SU-DHL-6 (cell line): ENCODE data around the gene PHACTR1.

Experiments used
- H2AFZ ChIP-seq: fragments of 200-600 bp; sonication (generic); 2 replicates; pipeline ENCODE4 v1.6.1; 2014; ENCODE audit warnings: low read depth, mild to moderate bottlenecking, moderate library complexity, mixed read lengths, antibody characterized with exemption, low read length; ENCODE audit not compliant: severe bottlenecking
- H3F3A ChIP-seq: fragments of 200-600 bp; shearing (Covaris generic); 2 replicates; pipeline ENCODE4 v1.6.0; 2016; ENCODE audit warnings: antibody characterized with exemption, mild to moderate bottlenecking; ENCODE audit not compliant: insufficient read depth
- H3K27ac ChIP-seq: fragments of 200-600 bp; sonication (generic); 2 replicates; pipeline ENCODE4 v1.5.1; 2016; ENCODE audit warnings: low read depth, mild to moderate bottlenecking, low read length, moderate library complexity, mixed read lengths
- H3K27me3 ChIP-seq: fragments of 200-600 bp; sonication (generic), shearing (Covaris generic); 2 replicates; pipeline ENCODE4 v1.6.0; 2014; ENCODE audit warnings: mild to moderate bottlenecking, low read length
- H3K36me3 ChIP-seq: fragments of 200-600 bp; sonication (generic); 2 replicates; pipeline ENCODE4 v1.6.1; 2014; ENCODE audit warnings: mild to moderate bottlenecking, low read length, mixed read lengths
- H3K4me2 ChIP-seq: fragments of 300-600, 200-600 bp; shearing (Covaris generic), sonication (generic); 2 replicates; pipeline ENCODE4 v1.6.0; 2014; ENCODE audit warnings: low read length, low read depth, mild to moderate bottlenecking; ENCODE audit not compliant: poor library complexity, severe bottlenecking
- H3K4me3 ChIP-seq: fragments of 200-600 bp; sonication (generic); 2 replicates; pipeline ENCODE4 v1.5.1; 2014; ENCODE audit warnings: antibody characterized with exemption, low read length, mild to moderate bottlenecking, mixed read lengths; ENCODE audit not compliant: insufficient read depth, poor library complexity, severe bottlenecking
- H3K79me2 ChIP-seq: fragments of 200-600 bp; sonication (generic); 2 replicates; pipeline ENCODE4 v1.6.1; 2014; ENCODE audit warnings: mild to moderate bottlenecking, low read length, moderate library complexity; ENCODE audit not compliant: insufficient read depth
- H3K9ac ChIP-seq: fragments of 200-600 bp; sonication (generic); 2 replicates; pipeline ENCODE4 v1.7.0; 2014; ENCODE audit warnings: mild to moderate bottlenecking, low read length
- H3K9me2 ChIP-seq: fragments of 200-600 bp; sonication (generic); replicated peaks from 2 replicates; pipeline ENCODE4 v1.6.1; 2014; ENCODE audit warnings: low read length; ENCODE audit not compliant: insufficient read depth
- H3K9me3 ChIP-seq: fragments of 200-600 bp; sonication (generic); 2 replicates; pipeline ENCODE4 v1.6.1; 2014; ENCODE audit warnings: low read length, mixed read lengths; ENCODE audit not compliant: insufficient read depth
- H4K20me1 ChIP-seq: fragments of 200-600 bp; sonication (generic); 2 replicates; pipeline ENCODE4 v1.6.1; 2014; ENCODE audit warnings: low read depth, mild to moderate bottlenecking, antibody characterized with exemption, low read length, moderate library complexity, mixed read lengths
- EZH2phosphoT487 ChIP-seq: fragments of 200-600 bp; sonication (generic), shearing (Covaris generic); conservative IDR thresholded peaks from 2 replicates; pipeline ENCODE4 v1.6.1; 2018; ENCODE audit warnings: mild to moderate bottlenecking, antibody characterized with exemption, low read length, moderate library complexity, mixed read lengths
- TF ChIP-seq, protein P1 (sequence below): fragments of 200-600 bp; sonication (generic); IDR thresholded peaks from one replicate; pipeline ENCODE4 v1.5.1; 2017; ENCODE audit warnings: antibody characterized with exemption, mild to moderate bottlenecking, low read length, moderate library complexity; ENCODE audit not compliant: insufficient read depth, poor library complexity, severe bottlenecking

PHACTR1 gene

GRCh38 chr6:13015379-13015681 lies 298.8 kb downstream of the PHACTR1 start:
- Histone ChIP-seq H3K9me3 (no peaks in the 10 kb centered on the region), H3K27me3 (no peaks in the 10 kb centered on the region; the same call in 1 of the 2 replicates), H3K27ac (no peak overlapping the region), H3F3A (no peaks in the 10 kb centered on the region), H2AFZ (no peak overlapping the region), H3K36me3 (no peaks in the 10 kb centered on the region), H3K9me2 (no peaks in the 10 kb centered on the region), H3K4me2 (no peak overlapping the region), H3K9ac (no peak overlapping the region), H4K20me1 (no peaks in the 10 kb centered on the region), H3K79me2 (no peaks in the 10 kb centered on the region), H3K4me3 (no peak overlapping the region)
- no peak for TF ChIP-seq EZH2phosphoT487
- TF ChIP-seq, protein P1, sequence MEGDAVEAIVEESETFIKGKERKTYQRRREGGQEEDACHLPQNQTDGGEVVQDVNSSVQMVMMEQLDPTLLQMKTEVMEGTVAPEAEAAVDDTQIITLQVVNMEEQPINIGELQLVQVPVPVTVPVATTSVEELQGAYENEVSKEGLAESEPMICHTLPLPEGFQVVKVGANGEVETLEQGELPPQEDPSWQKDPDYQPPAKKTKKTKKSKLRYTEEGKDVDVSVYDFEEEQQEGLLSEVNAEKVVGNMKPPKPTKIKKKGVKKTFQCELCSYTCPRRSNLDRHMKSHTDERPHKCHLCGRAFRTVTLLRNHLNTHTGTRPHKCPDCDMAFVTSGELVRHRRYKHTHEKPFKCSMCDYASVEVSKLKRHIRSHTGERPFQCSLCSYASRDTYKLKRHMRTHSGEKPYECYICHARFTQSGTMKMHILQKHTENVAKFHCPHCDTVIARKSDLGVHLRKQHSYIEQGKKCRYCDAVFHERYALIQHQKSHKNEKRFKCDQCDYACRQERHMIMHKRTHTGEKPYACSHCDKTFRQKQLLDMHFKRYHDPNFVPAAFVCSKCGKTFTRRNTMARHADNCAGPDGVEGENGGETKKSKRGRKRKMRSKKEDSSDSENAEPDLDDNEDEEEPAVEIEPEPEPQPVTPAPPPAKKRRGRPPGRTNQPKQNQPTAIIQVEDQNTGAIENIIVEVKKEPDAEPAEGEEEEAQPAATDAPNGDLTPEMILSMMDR = no peak

- Histone ChIP-seq H3K4me3 (no peak overlapping the region), H3K9ac (no peak overlapping the region)
Measured at GRCh38 chr6:13024616-13025015, 308.0 kb downstream of the PHACTR1 start.

DNA sequence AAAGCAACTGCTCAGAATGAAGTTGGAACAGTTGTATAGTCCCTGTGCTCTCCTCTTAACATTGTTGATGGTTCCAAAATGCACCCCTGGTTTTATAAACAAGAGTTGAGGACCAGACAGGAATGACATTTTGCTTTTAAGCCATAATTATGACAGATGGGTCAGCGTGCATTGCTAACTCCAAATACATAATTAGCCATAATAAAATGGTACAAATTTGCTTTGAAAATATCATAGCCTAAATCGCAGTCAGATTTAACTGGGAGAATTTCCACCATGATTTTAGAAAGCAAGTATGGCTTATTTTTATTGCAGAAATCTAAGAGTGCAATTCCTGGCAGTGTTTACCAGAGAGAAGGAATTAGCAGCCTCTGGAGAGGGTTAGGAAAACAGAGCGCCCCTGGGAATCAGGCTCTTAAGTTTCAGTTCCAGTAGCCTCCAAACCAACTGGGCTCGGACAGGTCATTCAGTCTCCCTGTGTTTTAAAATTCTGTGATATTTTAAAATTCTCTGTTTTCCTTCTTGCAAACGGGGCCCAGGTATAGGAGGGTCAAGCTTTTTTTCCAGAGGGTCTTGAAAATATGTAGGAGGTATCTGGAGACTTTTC lies 309.4 kb downstream of the PHACTR1 start:
- Histone ChIP-seq H3K9me2 (no peaks in the 10 kb centered on the region), H3K4me3 (no peak overlapping the region), H3K27me3 (no peaks in the 10 kb centered on the region), H3K27ac (no peak overlapping the region), H3K9ac (no peak overlapping the region), H3K36me3 (no peaks in the 10 kb centered on the region), H3K4me2 (no peak overlapping the region), H3K79me2 (no peaks in the 10 kb centered on the region), H4K20me1 (no peaks in the 10 kb centered on the region), H3K9me3 (no peaks in the 10 kb centered on the region), H3F3A (no peaks in the 10 kb centered on the region), H2AFZ (no peak overlapping the region)
- no peak for TF ChIP-seq EZH2phosphoT487
- TF ChIP-seq, protein P1 = no peak

More at GRCh38 chr6:13024616-13025015, 308.0 kb downstream of the PHACTR1 start:
- Histone ChIP-seq H2AFZ (no peak overlapping the region), H4K20me1 (no peaks in the 10 kb centered on the region), H3K36me3 (no peaks in the 10 kb centered on the region), H3K9me3 (no peaks in the 10 kb centered on the region), H3F3A (no peaks in the 10 kb centered on the region), H3K27ac (no peak overlapping the region), H3K4me2 (no peak overlapping the region), H3K79me2 (no peaks in the 10 kb centered on the region), H3K27me3 (no peaks in the 10 kb centered on the region), H3K9me2 (no peaks in the 10 kb centered on the region)
- TF ChIP-seq EZH2phosphoT487 = no peak
- TF ChIP-seq, protein P1 = no peak
